Bronchial epithelial cell (primary cell): Measurements from ENCODE around the gene NAT16. TPM values are rescaled to one million over a fixed set of nuclear protein-coding genes. Genes with fewer than 3 reads are reported as not detected.

Experiments
- DNase-seq: peaks from one replicate; pipeline ENCODE4 v3.0.0-alpha.2; 2010; ENCODE audit warnings: low read depth
- FAIRE-seq: peaks from 2 replicates; lab custom pipeline; 2011; peaks lifted over from hg19 to GRCh38; lab: Jason Lieb, UNC
- H3K27me3 ChIP-seq: 2 replicates; pipeline ENCODE4 v1.5.1; 2011; ENCODE audit warnings: low read length; ENCODE audit not compliant: control insufficient read depth, insufficient read depth
- H3K36me3 ChIP-seq: 2 replicates; pipeline ENCODE4 v1.5.1; 2011; ENCODE audit warnings: low read length; ENCODE audit not compliant: control insufficient read depth, insufficient read depth
- H3K4me3 ChIP-seq: 2 replicates; pipeline ENCODE4 v1.5.1; 2011; ENCODE audit warnings: mild to moderate bottlenecking, low read depth, low read length, control low read depth
- CTCF ChIP-seq: IDR thresholded peaks from 2 replicates; pipeline ENCODE4 v1.5.1; 2011; ENCODE audit warnings: mild to moderate bottlenecking, moderate library complexity, low read length, control low read depth, inconsistent platforms; ENCODE audit not compliant: insufficient read depth, severe bottlenecking
- total RNA-seq: library from RNA; depleted of rRNA; stranded (reverse); fragments of >200 nt; gene quantifications from 2 replicates; pipeline ENCODE4 v1.2.1, GENCODE V29; 2014

Gene NAT16
- total RNA-seq, 1 donor from 2014 or later, result not detected

GRCh38 chr7:101159696-101160674 is 20.1 kb downstream of the NAT16 start:
- peaks cover 26% of the 10 kb centered on the region for H3K36me3 ChIP-seq
- no peak for TF ChIP-seq CTCF
- DNase-seq (peak; percentile 57), FAIRE-seq (no peak)
- H3K27me3 ChIP-seq, result no peaks in the 10 kb centered on the region
- H3K4me3 ChIP-seq, result no peak overlapping the region

- FAIRE-seq (no peak), DNase-seq (peak; percentile 31)
- TF ChIP-seq CTCF, result no peak
- H3K36me3 ChIP-seq, result peaks cover 26% of the 10 kb centered on the region
- no peak overlapping the region for H3K4me3 ChIP-seq
- H3K27me3 ChIP-seq, result no peaks in the 10 kb centered on the region
These were observed 23.1 kb downstream of the NAT16 start for GRCh38 chr7:101156866-101157589.

- Histone ChIP-seq H3K4me3 (no peak overlapping the region), H3K36me3 (peaks cover 26% of the 10 kb centered on the region), H3K27me3 (no peaks in the 10 kb centered on the region)
- no peak for FAIRE-seq
- peak; percentile 9 for TF ChIP-seq CTCF
- no peak for DNase-seq
These were observed 23.8 kb downstream of the NAT16 start for GRCh38 chr7:101156277-101156676.

GRCh38 chr7:101155303-101155702 is 24.8 kb downstream of the NAT16 start:
- FAIRE-seq (no peak), DNase-seq (no peak)
- Histone ChIP-seq H3K27me3 (no peaks in the 10 kb centered on the region), H3K4me3 (peak overlapping the region; percentile 93), H3K36me3 (peaks cover 25% of the 10 kb centered on the region)
- no peak for TF ChIP-seq CTCF

- no peak for TF ChIP-seq CTCF
- Histone ChIP-seq H3K36me3 (peaks cover 20% of the 10 kb centered on the region), H3K4me3 (peak overlapping the region; percentile 93), H3K27me3 (no peaks in the 10 kb centered on the region)
- FAIRE-seq (no peak), DNase-seq (no peak)
These were observed 25.4 kb downstream of the NAT16 start for GRCh38 chr7:101154693-101155102.
